ENCODE data around the gene CHAT. TPM values are rescaled to one million over a fixed set of nuclear protein-coding genes. Genes with fewer than 3 reads are reported as not detected.

Gene CHAT
- total RNA-seq, 1 donor from 2014 or later = not detected

DNA sequence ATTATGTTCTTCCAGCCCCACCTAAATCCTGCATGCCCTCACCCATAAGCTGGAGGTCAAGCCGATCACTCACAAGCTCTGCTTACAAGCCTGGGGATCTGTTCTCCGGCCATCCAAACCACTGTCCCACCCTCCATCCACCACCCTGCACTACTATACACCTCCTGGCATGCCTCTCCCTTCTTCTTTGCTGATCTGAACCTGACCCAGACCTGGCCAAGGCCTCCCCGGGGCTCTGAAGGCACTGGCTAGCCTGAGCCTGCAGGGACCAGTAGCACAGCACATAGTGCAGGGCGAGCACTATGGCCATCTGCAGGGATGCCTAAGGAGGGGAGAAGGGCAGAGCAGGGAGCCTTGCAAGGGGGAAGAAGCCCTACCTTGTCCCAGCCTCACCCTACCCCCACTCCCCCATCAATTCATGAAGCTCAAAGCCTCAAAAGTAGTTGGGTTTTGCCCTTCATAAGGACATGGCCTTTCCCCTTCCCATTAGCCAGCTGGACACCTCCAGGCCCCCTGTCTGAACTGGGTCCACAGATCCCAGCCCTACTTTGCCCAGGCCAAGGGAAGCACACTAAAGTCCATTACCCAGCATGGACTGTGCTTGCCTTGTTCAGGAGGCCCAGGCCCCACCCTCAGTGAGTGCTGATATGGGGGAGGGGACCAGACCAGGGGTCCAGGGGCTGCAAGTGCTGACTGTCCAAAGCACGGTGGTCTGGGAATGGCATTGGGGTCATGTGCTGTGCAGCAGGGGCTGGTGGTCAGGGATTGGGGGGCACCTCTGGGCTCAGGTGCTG lies 29.6 kb downstream of the CHAT start:
- H3K27ac ChIP-seq = no peak overlapping the region
- no peaks in the 10 kb centered on the region for H3K9me3 Mint-ChIP-seq
- no peak overlapping the region for H3K4me3 Mint-ChIP-seq
- no peaks in the 10 kb centered on the region for H3K36me3 Mint-ChIP-seq
- no peak overlapping the region for H2AFZ ChIP-seq (replicated peaks)
- H3F3A ChIP-seq (ENCODE audit: low read depth) = no peaks in the 10 kb centered on the region
- H3K79me2 ChIP-seq (ENCODE audit: low read depth) = no peaks in the 10 kb centered on the region
- TF ChIP-seq, protein P1, sequence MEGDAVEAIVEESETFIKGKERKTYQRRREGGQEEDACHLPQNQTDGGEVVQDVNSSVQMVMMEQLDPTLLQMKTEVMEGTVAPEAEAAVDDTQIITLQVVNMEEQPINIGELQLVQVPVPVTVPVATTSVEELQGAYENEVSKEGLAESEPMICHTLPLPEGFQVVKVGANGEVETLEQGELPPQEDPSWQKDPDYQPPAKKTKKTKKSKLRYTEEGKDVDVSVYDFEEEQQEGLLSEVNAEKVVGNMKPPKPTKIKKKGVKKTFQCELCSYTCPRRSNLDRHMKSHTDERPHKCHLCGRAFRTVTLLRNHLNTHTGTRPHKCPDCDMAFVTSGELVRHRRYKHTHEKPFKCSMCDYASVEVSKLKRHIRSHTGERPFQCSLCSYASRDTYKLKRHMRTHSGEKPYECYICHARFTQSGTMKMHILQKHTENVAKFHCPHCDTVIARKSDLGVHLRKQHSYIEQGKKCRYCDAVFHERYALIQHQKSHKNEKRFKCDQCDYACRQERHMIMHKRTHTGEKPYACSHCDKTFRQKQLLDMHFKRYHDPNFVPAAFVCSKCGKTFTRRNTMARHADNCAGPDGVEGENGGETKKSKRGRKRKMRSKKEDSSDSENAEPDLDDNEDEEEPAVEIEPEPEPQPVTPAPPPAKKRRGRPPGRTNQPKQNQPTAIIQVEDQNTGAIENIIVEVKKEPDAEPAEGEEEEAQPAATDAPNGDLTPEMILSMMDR (IDR thresholded peaks at IDR 0.05) = no peak
- TF ChIP-seq EZH2 (IDR thresholded peaks at IDR 0.05) = no peak
- TF ChIP-seq EZH2phosphoT487 (IDR thresholded peaks at IDR 0.05) = no peak
- no peaks in the 10 kb centered on the region for H3K36me3 ChIP-seq
- no peak overlapping the region for H3K4me2 ChIP-seq
- peaks cover 19% of the 10 kb centered on the region for H3K27me3 Mint-ChIP-seq (ENCODE audit: insufficient read depth, low read depth)
- no peak overlapping the region for H3K9ac ChIP-seq
- no peaks in the 10 kb centered on the region for H3K9me3 ChIP-seq (ENCODE audit: low read depth)
- H3K4me1 Mint-ChIP-seq = no peaks in the 10 kb centered on the region
- no peak overlapping the region for H3K27ac Mint-ChIP-seq
- H3K4me1 ChIP-seq = no peaks in the 10 kb centered on the region
- DNase-seq (ENCODE audit: low spot score) = no peak
- H4K20me1 ChIP-seq (ENCODE audit: low read depth) = no peaks in the 10 kb centered on the region
- H3K27me3 ChIP-seq = peaks cover 8% of the 10 kb centered on the region
- no peak overlapping the region for H3K4me3 ChIP-seq

DNA sequence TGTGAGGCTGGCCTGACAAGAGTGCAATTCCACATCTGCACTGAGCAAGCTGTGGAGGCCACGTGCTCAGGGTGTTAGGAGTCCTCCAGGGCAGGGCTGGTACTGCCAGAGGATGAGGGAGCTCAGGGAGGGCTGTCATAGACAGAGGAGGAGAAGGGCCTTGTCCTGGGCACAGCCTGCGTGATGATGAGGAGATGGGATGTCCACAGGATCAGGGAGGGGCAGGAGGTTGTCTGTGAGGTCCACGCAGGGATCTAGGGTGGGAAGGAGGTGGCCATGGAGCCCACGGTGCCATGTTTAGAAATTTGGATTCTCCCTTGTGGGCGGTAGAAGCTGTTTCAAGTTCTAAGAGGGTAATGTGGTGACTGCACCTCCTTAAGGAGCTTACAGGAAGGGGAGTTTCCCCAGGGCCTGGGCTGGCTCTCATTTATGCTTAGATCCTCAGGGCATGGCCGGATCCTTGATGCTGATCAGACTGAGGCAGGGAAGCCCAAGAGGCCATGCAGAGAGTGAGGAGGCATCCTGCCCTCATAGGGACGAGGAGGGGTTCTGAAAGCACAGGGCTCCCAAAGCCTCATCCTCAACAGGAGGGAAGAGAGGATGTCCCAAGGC lies 30.3 kb downstream of the CHAT start:
- Histone ChIP-seq H3K27ac (no peak overlapping the region), H3K36me3 (no peaks in the 10 kb centered on the region), H3K4me3 (no peak overlapping the region), H3K4me1 (peaks cover 4% of the 10 kb centered on the region), H2AFZ (replicated peaks) (no peak overlapping the region), H3K9ac (no peak overlapping the region), H3K79me2 (ENCODE audit: low read depth) (no peaks in the 10 kb centered on the region), H3K9me3 (ENCODE audit: low read depth) (no peaks in the 10 kb centered on the region), H3K4me2 (no peak overlapping the region), H4K20me1 (ENCODE audit: low read depth) (no peaks in the 10 kb centered on the region), H3F3A (ENCODE audit: low read depth) (no peaks in the 10 kb centered on the region), H3K27me3 (peaks cover 7% of the 10 kb centered on the region)
- TF ChIP-seq, protein P1 (IDR thresholded peaks at IDR 0.05) = no peak
- TF ChIP-seq EZH2phosphoT487 (IDR thresholded peaks at IDR 0.05) = no peak
- no peak for TF ChIP-seq EZH2 (IDR thresholded peaks at IDR 0.05)
- H3K4me3 Mint-ChIP-seq = peak overlapping the region; percentile 11
- peaks cover 3% of the 10 kb centered on the region for H3K4me1 Mint-ChIP-seq
- no peaks in the 10 kb centered on the region for H3K36me3 Mint-ChIP-seq
- peaks cover 19% of the 10 kb centered on the region for H3K27me3 Mint-ChIP-seq (ENCODE audit: insufficient read depth, low read depth)
- no peak for DNase-seq (ENCODE audit: low spot score)
- no peak overlapping the region for H3K27ac Mint-ChIP-seq
- H3K9me3 Mint-ChIP-seq = no peaks in the 10 kb centered on the region

- Histone ChIP-seq H3K36me3 (no peaks in the 10 kb centered on the region), H3K9ac (no peak overlapping the region), H2AFZ (replicated peaks) (no peak overlapping the region), H3K27me3 (peaks cover 7% of the 10 kb centered on the region), H3K9me3 (ENCODE audit: low read depth) (no peaks in the 10 kb centered on the region), H4K20me1 (ENCODE audit: low read depth) (no peaks in the 10 kb centered on the region), H3K79me2 (ENCODE audit: low read depth) (no peaks in the 10 kb centered on the region), H3F3A (ENCODE audit: low read depth) (no peaks in the 10 kb centered on the region), H3K27ac (no peak overlapping the region), H3K4me1 (peaks cover 8% of the 10 kb centered on the region), H3K4me3 (no peak overlapping the region), H3K4me2 (no peak overlapping the region)
- no peak overlapping the region for H3K4me3 Mint-ChIP-seq
- H3K27ac Mint-ChIP-seq = no peak overlapping the region
- DNase-seq (ENCODE audit: low spot score) = no peak
- H3K36me3 Mint-ChIP-seq = no peaks in the 10 kb centered on the region
- TF ChIP-seq, protein P1 (IDR thresholded peaks at IDR 0.05) = no peak
- TF ChIP-seq EZH2 (IDR thresholded peaks at IDR 0.05) (no peak), EZH2phosphoT487 (IDR thresholded peaks at IDR 0.05) (no peak)
- H3K27me3 Mint-ChIP-seq (ENCODE audit: insufficient read depth, low read depth) = peaks cover 19% of the 10 kb centered on the region
- peaks cover 4% of the 10 kb centered on the region for H3K4me1 Mint-ChIP-seq
- H3K9me3 Mint-ChIP-seq = no peaks in the 10 kb centered on the region
Observed at GRCh38 chr10:49645417-49645816, 31.6 kb downstream of the CHAT start.
